IMR-90 (cell line): ENCODE results near the gene TEX101.

ENCODE experiments used
- BHLHE40 ChIP-seq: fragments of 150-350 bp; IDR thresholded peaks from 2 replicates; pipeline ENCODE4 v1.6.1; 2016; ENCODE audit warnings: mild to moderate bottlenecking, low read depth, low read length
- CTCF ChIP-seq: conservative IDR thresholded peaks from 2 replicates; pipeline ENCODE4 v1.5.1; 2012; ENCODE audit warnings: mild to moderate bottlenecking, low read depth, low read length, improper control_type of control experiment
- MAFK ChIP-seq: IDR thresholded peaks from 2 replicates; pipeline ENCODE4 v1.6.1; 2012; ENCODE audit warnings: low read depth, low read length, improper control_type of control experiment
- POLR2A ChIP-seq: IDR thresholded peaks from 2 replicates; pipeline ENCODE4 v1.6.1; 2012; ENCODE audit warnings: mild to moderate bottlenecking, low read depth, low read length
- RAD21 ChIP-seq: IDR thresholded peaks from 2 replicates; pipeline ENCODE4 v1.6.1; 2012; ENCODE audit warnings: low read length, improper control_type of control experiment
- RFX5 ChIP-seq: IDR thresholded peaks from 2 replicates; pipeline ENCODE4 v1.8.0; 2012; ENCODE audit warnings: low read depth, mild to moderate bottlenecking, low read length, moderate library complexity
- SMC3 ChIP-seq: fragments of 150-350 bp; IDR thresholded peaks from 2 replicates; pipeline ENCODE4 v1.6.1; 2016; ENCODE audit warnings: low read depth, mild to moderate bottlenecking, antibody characterized with exemption, low read length, moderate library complexity
- TF ChIP-seq, protein P1 (sequence below): fragments of 150-350 bp; IDR thresholded peaks from 2 replicates; pipeline ENCODE4 v1.6.1; 2017; ENCODE audit warnings: mild to moderate bottlenecking, antibody characterized with exemption, low read length, low read depth

GRCh38 chr19:43444531-43445287 lies 30.0 kb downstream of the TEX101 start:
- TF ChIP-seq CTCF = no peak
- TF ChIP-seq POLR2A = no peak
- TF ChIP-seq, protein P1, sequence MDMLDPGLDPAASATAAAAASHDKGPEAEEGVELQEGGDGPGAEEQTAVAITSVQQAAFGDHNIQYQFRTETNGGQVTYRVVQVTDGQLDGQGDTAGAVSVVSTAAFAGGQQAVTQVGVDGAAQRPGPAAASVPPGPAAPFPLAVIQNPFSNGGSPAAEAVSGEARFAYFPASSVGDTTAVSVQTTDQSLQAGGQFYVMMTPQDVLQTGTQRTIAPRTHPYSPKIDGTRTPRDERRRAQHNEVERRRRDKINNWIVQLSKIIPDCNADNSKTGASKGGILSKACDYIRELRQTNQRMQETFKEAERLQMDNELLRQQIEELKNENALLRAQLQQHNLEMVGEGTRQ = no peak
- no peak for TF ChIP-seq BHLHE40
- no peak for TF ChIP-seq RAD21
- no peak for TF ChIP-seq SMC3
- no peak for TF ChIP-seq MAFK
- no peak for TF ChIP-seq RFX5
